H54 (cell line): ENCODE data around the gene CFB.
"Not testable (repeated sequence)": the region's sequence is repeated elsewhere in the genome, so short reads cannot be mapped to it uniquely, and the experiment has no call there.

Experiments
- DNase-seq: peaks from one replicate; pipeline ENCODE4 v3.0.0; 2011; ENCODE audit warnings: low spot score, mixed read lengths; ENCODE audit not compliant: insufficient read length
- FAIRE-seq: peaks from 3 replicates; lab custom pipeline; 2011; peaks lifted over from hg19 to GRCh38; lab: Jason Lieb, UNC
- POLR2A ChIP-seq: IDR thresholded peaks from 2 replicates; pipeline ENCODE4 v1.6.1; 2011; ENCODE audit warnings: low read depth, mild to moderate bottlenecking, low read length

The CFB gene

DNA sequence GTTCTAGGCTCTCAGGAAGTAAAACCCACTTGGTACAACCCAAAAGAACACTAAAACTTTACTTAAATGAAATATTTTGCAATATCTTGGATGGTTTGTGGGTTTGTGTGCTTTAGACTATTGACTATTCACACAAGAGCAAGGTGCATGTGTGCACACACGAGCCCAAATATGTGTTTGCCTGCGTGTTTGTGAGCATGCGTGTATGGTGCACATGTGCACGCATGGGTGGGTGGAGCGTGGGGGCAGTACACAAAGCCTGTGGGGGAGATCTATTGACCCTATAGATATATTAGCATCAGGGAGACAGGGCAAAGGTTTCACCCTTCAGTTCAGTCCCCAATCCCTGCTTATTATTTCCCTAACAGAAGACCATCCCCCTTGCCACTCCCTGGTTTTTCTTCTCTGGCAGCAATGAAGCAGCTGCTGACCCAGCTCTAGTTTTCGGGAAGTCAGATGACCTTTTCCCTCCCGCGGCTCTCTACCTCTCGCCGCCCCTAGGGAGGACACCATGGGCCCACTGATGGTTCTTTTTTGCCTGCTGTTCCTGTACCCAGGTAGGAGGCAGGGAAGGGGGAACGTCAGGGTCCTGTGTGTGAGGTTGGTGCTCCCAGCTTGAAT, 18.5 kb upstream of the CFB start, which contains the start of gene C2:
Gene C2, plus strand, starts transcription at position 476 of the 621 bp plus-strand sequence. Its CDS starts 36 bp downstream, at position 512.
- FAIRE-seq: no peak
- DNase-seq: no peak
- no peak for TF ChIP-seq POLR2A

DNA sequence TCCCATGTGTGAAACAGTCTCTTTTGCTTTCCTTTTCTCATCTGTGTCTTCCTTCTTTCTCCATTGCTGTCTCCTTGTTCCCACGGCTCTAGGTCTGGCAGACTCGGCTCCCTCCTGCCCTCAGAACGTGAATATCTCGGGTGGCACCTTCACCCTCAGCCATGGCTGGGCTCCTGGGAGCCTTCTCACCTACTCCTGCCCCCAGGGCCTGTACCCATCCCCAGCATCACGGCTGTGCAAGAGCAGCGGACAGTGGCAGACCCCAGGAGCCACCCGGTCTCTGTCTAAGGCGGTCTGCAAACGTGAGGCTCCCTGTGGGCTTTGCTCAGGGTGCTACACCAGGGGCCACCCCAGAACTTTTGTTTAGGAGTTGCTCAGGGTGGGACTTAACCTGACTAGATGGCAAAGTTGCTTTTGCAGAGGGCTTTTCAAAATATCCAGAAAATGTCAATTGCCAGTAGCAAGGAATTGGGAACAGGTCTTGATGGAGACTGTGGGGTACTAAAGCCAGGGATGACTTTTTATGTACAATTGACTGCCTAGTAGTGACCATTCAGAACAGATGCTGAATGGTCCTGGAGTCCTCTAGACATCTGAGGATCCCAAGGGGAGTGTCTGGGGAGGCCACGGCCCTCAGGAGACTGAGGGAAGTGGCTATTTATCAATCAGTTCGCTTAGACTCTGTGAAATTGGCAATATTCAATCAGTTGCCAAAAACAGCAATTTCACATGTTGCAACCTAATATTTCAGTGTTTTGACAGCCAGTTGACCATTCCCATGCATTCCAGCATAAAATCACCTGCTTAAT, 17.8 kb upstream of the CFB start:
- FAIRE-seq (no peak), DNase-seq (no peak)
- no peak for TF ChIP-seq POLR2A

DNA sequence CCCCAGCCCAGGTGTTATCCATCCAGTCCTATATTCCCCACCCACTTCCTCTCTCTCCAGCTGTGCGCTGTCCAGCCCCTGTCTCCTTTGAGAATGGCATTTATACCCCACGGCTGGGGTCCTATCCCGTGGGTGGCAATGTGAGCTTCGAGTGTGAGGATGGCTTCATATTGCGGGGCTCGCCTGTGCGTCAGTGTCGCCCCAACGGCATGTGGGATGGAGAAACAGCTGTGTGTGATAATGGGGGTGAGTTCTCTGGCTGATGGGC, 17.3 kb upstream of the CFB start:
- no peak for FAIRE-seq

DNA sequence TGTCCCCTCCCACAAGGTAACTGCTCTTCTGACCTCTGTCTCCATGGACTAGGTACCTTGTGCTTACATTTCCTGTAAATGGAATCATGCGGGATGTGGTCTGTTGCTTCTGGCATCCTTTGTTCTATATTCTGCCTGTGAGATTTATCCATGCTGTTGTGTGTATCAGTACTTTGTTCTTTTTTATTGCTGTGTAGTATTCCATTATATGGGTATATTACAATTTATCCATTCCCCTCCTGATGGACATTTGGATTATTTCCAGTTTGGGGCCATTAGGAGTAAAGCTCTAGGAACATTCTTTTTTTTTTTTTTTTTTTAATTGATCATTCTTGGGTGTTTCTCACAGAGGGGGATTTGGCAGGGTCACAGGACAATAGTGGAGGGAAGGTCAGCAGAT, 14.9 kb upstream of the CFB start:
- TF ChIP-seq POLR2A: no peak
- no peak for DNase-seq
- no peak for FAIRE-seq

More for the DNA sequence above, 17.3 kb upstream of the CFB start:
- TF ChIP-seq POLR2A: no peak
- DNase-seq: no peak

DNA sequence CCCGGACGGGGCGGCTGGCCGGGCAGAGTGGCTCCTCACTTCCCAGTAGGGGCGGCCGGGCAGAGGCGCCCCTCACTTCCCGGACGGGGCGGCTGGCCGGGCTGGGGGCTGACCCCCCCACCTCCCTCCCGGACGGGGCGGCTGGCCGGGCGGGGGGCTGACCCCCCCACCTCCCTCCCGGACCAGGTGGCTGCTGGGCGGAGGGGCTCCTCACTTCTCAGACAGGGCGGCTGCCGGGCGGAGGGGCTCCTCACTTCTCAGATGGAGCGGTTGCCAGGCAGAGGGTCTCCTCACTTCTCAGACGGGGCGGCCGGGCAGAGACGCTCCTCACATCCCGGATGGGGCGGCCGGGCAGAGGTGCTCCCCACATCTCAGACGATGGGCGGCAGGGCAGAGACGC, 13.8 kb upstream of the CFB start:
- FAIRE-seq, DNase-seq: not testable (repeated sequence)

DNA sequence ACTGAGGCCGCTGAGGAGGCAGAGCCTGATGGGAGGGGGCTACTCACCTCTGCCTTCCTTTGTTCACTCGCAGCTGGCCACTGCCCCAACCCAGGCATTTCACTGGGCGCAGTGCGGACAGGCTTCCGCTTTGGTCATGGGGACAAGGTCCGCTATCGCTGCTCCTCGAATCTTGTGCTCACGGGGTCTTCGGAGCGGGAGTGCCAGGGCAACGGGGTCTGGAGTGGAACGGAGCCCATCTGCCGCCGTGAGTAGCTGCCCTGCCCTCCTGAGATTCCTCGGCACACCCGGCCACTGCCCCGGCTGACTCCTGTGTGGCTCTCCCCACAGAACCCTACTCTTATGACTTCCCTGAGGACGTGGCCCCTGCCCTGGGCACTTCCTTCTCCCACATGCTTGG, 12.4 kb upstream of the CFB start:
- FAIRE-seq (no peak), DNase-seq (no peak)
- TF ChIP-seq POLR2A: no peak

DNA sequence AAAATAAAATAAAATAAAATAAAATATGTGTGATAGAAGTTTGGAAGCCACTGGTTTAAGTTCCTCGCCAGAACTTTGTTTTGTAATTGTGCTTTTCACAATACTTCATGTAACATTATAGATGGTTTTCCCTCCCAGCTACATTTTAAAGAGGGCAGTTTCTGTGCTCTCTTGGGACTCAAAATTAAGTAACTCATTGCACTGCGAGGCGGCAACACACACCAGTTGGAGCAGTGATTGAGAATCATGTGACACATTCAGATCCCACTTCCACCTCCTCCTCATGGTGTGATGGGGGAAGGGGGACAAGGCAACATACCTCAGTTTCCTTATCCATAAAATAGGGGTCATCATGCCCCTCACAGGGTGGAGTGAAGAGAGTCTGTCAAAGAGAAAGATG, 10.9 kb upstream of the CFB start:
- no peak for FAIRE-seq
- no peak for TF ChIP-seq POLR2A

DNA sequence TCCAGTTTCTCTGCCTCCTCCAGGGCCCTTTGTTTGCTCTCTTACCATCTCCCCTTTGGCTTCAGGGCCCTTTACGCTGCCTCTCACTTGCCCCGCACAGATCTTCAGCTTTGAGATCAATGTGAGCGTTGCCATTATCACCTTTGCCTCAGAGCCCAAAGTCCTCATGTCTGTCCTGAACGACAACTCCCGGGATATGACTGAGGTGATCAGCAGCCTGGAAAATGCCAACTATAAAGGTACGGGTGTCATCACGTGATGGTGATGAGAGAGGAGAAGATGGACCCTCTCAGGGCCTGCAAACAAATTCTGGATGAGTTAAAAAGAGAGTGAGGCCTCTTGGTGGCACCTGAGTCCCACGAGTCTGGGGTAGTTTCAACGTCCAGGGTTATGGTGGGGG, 10.1 kb upstream of the CFB start:
- TF ChIP-seq POLR2A: no peak
- FAIRE-seq (no peak), DNase-seq (no peak)

More for the DNA sequence above, 10.9 kb upstream of the CFB start:
- DNase-seq: no peak

DNA sequence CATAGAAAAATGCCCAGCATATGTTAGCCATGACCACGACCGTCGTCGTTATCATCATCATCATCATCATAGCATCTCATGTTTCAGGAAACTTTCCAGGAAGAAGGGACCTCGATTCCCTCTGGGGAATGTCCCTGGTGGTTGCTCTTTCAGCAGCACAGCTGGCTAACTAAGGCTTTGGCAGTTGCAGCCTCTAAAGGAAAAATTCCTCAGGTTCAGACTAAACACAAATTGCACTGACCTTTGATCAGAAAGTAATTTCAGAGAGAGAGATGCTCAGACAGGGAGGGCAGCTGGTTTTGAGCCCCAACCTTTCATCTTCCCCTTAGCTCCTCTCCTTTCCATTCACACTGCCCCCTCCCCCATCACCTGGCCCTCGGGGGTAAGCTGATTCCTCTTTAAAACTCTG, 5.6 kb upstream of the CFB start:
- FAIRE-seq: no peak
- DNase-seq: no peak
- TF ChIP-seq POLR2A: no peak

DNA sequence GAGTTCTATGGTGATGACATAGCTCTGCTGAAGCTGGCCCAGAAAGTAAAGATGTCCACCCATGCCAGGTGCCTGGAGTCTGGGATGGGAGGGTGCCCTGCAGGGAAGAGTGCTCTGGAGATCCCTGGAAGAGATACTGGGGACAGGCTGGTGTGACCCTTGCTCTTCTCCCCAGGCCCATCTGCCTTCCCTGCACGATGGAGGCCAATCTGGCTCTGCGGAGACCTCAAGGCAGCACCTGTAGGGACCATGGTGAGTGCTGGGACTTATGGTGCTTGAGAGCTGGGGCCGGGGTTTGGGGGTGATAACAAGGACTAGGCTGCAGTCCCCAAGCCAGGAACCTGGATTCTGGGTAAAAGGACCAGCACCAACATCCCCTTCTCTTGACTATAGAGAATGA, 2.2 kb upstream of the CFB start:
- DNase-seq (no peak), FAIRE-seq (no peak)
- TF ChIP-seq POLR2A: no peak

DNA sequence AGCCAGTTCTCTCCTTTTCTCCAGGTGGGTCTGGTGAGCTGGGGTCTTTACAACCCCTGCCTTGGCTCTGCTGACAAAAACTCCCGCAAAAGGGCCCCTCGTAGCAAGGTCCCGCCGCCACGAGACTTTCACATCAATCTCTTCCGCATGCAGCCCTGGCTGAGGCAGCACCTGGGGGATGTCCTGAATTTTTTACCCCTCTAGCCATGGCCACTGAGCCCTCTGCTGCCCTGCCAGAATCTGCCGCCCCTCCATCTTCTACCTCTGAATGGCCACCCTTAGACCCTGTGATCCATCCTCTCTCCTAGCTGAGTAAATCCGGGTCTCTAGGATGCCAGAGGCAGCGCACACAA, 765 bp upstream of the CFB start:
- no peak for TF ChIP-seq POLR2A
- no peak for FAIRE-seq
- DNase-seq: no peak

DNA sequence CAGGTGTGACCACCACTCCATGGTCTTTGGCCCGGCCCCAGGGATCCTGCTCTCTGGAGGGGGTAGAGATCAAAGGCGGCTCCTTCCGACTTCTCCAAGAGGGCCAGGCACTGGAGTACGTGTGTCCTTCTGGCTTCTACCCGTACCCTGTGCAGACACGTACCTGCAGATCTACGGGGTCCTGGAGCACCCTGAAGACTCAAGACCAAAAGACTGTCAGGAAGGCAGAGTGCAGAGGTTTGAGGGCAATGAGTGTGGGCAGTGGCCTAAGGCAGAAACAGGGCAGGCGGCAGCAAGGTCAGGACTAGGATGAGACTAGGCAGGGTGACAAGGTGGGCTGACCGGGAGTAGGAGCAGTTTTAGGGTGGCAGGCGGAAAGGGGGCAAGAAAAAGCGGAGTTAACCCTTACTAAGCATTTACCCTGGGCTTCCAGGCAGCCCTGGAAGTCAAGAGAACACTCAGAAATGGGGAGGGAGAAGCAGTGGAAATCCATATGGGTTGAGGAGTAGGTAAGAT, 533 bp downstream of the CFB start:
- TF ChIP-seq POLR2A: no peak
- DNase-seq (no peak), FAIRE-seq (no peak)

DNA sequence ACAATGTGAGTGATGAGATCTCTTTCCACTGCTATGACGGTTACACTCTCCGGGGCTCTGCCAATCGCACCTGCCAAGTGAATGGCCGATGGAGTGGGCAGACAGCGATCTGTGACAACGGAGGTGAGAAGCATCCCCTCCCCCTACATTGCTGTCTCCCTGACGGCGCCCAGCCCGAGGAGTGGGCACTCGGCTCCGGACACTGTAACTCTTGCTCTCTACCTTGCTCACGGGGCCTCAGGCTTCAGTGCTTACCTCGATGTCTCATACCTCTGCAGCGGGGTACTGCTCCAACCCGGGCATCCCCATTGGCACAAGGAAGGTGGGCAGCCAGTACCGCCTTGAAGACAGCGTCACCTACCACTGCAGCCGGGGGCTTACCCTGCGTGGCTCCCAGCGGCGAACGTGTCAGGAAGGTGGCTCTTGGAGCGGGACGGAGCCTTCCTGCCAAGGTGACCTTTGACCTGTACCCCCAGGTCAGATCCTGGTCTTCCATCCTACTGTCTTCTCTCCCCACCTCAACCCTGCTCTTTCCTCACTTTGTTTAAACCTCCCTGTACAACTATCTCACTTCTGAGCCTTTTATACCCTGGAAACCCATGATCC, 1.3 kb downstream of the CFB start:
- TF ChIP-seq POLR2A: no peak
- DNase-seq (no peak), FAIRE-seq (no peak)

DNA sequence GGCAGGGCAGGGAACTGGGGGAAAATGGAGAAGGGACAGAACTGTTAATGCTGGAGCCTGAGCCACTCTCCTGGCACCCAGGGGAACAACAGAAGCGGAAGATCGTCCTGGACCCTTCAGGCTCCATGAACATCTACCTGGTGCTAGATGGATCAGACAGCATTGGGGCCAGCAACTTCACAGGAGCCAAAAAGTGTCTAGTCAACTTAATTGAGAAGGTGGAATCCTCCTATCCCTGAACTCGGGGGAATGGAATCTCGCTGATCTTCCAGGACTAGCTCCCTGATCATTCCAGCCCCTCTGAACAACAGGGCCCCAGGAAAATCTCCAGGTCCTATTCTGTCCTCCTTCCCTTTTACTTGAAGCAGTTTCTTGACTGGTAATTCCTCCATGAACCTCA, 2.0 kb downstream of the CFB start:
- no peak for TF ChIP-seq POLR2A
- no peak for DNase-seq
- no peak for FAIRE-seq
